ENCODE data around the gene COL4A1.

The COL4A1 gene

DNA sequence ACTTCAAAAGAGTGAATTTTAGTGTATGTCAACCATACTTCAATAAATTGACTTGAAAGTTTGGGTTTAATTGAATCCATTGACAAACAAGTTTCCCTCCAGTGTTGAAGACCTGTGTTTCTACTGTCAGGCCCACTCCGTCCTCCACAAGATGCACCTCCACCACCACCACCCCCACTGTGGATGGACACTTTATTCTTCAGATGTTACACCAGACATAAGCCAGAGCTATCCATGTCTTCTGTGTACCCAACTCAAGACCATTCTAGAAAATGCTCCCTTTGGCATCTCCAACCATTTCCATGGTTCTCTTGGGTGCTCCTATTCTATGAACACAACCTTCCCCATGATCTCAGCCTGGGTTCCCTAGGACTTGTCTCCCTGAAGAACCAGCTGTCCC is 207.0 kb downstream of the COL4A1 start:
- H3K4me1 ChIP-seq (ENCODE audit: control insufficient read depth in 1 of 2, insufficient read depth in 2 of 2, low read length in 2 of 2): no peaks in the 10 kb centered on the region
- no peaks in the 10 kb centered on the region for H3K27me3 ChIP-seq (ENCODE audit: control insufficient read depth in 1 of 2, insufficient read depth in 2 of 2, low read length in 2 of 2)

More for the DNA sequence above, 207.0 kb downstream of the COL4A1 start:
- Histone ChIP-seq H3K9me3 (ENCODE audit: control insufficient read depth in 1 of 2, low read length in 2 of 2) (no peaks in the 10 kb centered on the region), H3K9ac (ENCODE audit: low read depth in 1 of 2, low read length in 2 of 2) (no peak overlapping the region), H3K4me3 (ENCODE audit: low read depth in 1 of 2, low read length in 2 of 2) (no peak overlapping the region), H3K36me3 (ENCODE audit: control insufficient read depth in 1 of 2, insufficient read depth in 2 of 2, low read length in 2 of 2) (no peaks in the 10 kb centered on the region), H3K27ac (ENCODE audit: low read depth, low read length) (no peak overlapping the region)

Measured in duodenal mucosa (tissue), 2 donors.